ENCODE results near the gene TMEM38A. TPM values are rescaled to one million over a fixed set of nuclear protein-coding genes. Genes with fewer than 3 reads are reported as not detected.
"Not testable (repeated sequence)": the region's sequence is repeated elsewhere in the genome, so short reads cannot be mapped to it uniquely, and the experiment has no call there.

Gene TMEM38A
- total RNA-seq, 1 donor = 2.2 TPM

- TF ChIP-seq CTCF (IDR thresholded peaks at IDR 0.05; ENCODE audit: insufficient read depth, low read depth, low read length) = no peak
- H3K4me3 ChIP-seq (ENCODE audit: low read depth, low read length) = peak overlapping the region; percentile 96
- no peak for DNase-seq (ENCODE audit: low read depth)
Observed at GRCh38 chr19:16659464-16659831, 1.5 kb upstream of the TMEM38A start.

GRCh38 chr19:16659832-16660708, 869 bp upstream of the TMEM38A start, which contains the start of gene SMIM7:
Gene SMIM7, minus strand, starts transcription at chr19:16660144. Its CDS starts 34 bp downstream, at chr19:16660110.
- peak within 1 kb of the TSS; percentile 96 for H3K4me3 ChIP-seq (ENCODE audit: low read depth, low read length)
- TF ChIP-seq CTCF (IDR thresholded peaks at IDR 0.05; ENCODE audit: insufficient read depth, low read depth, low read length) = peak; percentile 8
- DNase-seq (ENCODE audit: low read depth) = peak; percentile 98

GRCh38 chr19:16661480-16662034, 618 bp downstream of the TMEM38A start:
- no peak for TF ChIP-seq CTCF (IDR thresholded peaks at IDR 0.05; ENCODE audit: insufficient read depth, low read depth, low read length)
- peak overlapping the region; percentile 96 for H3K4me3 ChIP-seq (ENCODE audit: low read depth, low read length)
- DNase-seq (ENCODE audit: low read depth) = no peak

- TF ChIP-seq CTCF (IDR thresholded peaks at IDR 0.05; ENCODE audit: insufficient read depth, low read depth, low read length) = no peak
- no peak for DNase-seq (ENCODE audit: low read depth)
- no peak overlapping the region for H3K4me3 ChIP-seq (ENCODE audit: low read depth, low read length)
Observed at GRCh38 chr19:16668176-16668575, 7.2 kb downstream of the TMEM38A start.

GRCh38 chr19:16668702-16669101, 7.8 kb downstream of the TMEM38A start:
- DNase-seq (ENCODE audit: low read depth); H3K4me3 ChIP-seq (ENCODE audit: low read depth, low read length): not testable (repeated sequence)

- no peak for DNase-seq (ENCODE audit: low read depth)
- no peak overlapping the region for H3K4me3 ChIP-seq (ENCODE audit: low read depth, low read length)
- TF ChIP-seq CTCF (IDR thresholded peaks at IDR 0.05; ENCODE audit: insufficient read depth, low read depth, low read length) = no peak
Observed at GRCh38 chr19:16670291-16670690, 9.4 kb downstream of the TMEM38A start.

GRCh38 chr19:16671652-16672274, 10.8 kb downstream of the TMEM38A start:
- TF ChIP-seq CTCF (IDR thresholded peaks at IDR 0.05; ENCODE audit: insufficient read depth, low read depth, low read length) = no peak
- DNase-seq (ENCODE audit: low read depth) = no peak
- H3K4me3 ChIP-seq (ENCODE audit: low read depth, low read length) = no peak overlapping the region
